LHCN-M2 (cell line): ENCODE data around the gene NUTM1. TPM values are rescaled to one million over a fixed set of nuclear protein-coding genes. Genes with fewer than 3 reads are reported as not detected.
"Not testable (repeated sequence)": the region's sequence is repeated elsewhere in the genome, so short reads cannot be mapped to it uniquely, and the experiment has no call there.

Experiments
- DNase-seq: peaks from one replicate; pipeline ENCODE4 v3.0.0-alpha.2; 2012; ENCODE audit warnings: low read depth
- total RNA-seq: library from RNA; depleted of rRNA; stranded (reverse); fragments of >200 nt; gene quantifications from 2 replicates; pipeline ENCODE4 v1.2.3, GENCODE V29; 2014

NUTM1 gene
- total RNA-seq, 1 experiment from 2014 or later: not detected

DNA sequence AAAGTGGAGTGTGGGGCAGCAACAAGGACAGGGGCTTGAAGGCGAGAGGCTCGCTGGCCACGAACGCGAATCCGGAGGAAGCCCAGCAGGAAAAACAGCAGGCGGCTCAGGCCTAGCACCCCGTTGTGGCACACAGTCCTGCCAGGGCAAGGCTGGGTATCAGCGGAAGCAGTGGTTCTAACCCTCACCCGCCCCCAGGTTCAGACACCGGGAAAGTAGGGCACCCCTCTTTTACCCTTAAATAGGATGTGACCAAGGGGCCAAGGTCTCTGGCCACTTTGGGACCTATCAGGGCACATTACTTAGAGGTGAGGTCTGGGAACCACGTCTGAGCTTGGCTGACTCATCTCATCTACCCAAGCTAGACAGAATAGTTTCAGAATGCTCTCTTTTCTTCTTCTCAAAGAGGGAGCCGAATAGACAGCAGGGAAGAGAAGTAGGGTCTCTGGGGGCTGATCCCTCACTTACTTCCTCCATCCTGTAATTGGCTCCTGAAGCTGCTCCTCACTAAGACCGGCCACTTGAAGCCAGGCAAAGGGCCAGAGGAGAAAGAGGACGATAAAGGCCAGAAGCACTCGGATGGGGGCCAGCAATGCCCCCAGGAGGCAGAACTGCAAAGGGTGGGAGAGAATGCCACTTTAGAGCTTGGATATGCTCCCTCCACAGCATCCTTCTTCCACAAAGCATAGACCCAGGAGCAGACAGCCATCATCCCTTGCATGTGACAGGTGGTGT lies 22.1 kb downstream of the NUTM1 start:
- no peak for DNase-seq

DNA sequence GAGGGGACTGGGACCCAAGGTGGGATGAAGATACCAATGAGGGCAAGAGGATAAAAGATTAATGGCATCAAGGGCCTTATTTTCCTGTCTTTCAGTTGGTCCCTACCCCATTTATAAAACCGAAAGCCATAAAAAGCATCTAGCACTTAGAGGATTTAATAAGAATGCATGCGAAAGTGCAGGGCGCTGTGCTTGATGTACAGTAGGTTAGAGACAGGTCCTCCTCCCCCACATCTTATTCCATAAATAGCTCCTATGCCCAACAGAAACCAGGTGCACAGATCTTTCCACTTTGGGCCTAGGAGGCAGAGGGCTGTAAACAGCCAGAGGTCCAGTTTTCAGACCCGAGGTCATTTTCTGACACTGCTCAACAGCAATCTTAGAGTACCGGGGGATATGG lies 22.7 kb downstream of the NUTM1 start:
- no peak for DNase-seq

DNA sequence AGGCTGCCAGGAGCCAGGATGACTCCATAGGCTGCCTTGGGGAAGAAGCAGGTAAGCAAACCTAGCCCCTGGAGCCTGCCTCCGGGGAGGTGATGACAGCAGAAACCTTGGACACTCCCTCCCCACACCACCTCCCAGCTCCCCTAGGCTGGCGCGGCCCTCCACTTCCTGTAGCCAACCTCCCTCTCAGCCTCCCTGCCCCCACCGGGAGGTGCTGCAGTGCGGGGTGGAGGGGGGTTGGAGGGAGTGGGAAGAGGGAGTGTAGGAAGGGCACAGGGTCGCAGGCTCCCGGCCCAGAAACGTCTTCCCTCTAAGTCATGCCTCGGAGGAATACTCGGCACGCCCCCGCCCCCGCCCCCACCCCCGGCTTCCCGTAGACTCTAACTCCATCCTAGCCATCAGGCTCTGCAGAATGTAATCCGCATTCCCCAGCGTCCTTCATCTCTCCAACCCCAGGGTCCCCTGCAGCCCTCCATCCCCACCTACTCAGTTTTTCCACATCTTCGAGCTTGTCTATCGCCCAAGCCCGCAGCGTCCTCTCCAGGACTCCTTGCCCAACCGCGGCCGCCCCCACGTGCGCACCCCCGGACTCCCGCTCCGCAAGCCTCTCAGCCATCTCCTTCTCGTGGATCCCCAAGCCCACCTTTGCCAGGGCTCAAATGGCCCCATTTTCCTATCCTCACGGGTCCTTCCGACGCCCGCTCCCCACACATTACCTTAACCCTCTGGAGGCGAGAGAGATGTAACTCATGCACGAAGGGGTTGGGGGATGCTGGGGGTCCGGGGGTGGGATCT lies 23.4 kb downstream of the NUTM1 start:
- peak; percentile 34 for DNase-seq

DNA sequence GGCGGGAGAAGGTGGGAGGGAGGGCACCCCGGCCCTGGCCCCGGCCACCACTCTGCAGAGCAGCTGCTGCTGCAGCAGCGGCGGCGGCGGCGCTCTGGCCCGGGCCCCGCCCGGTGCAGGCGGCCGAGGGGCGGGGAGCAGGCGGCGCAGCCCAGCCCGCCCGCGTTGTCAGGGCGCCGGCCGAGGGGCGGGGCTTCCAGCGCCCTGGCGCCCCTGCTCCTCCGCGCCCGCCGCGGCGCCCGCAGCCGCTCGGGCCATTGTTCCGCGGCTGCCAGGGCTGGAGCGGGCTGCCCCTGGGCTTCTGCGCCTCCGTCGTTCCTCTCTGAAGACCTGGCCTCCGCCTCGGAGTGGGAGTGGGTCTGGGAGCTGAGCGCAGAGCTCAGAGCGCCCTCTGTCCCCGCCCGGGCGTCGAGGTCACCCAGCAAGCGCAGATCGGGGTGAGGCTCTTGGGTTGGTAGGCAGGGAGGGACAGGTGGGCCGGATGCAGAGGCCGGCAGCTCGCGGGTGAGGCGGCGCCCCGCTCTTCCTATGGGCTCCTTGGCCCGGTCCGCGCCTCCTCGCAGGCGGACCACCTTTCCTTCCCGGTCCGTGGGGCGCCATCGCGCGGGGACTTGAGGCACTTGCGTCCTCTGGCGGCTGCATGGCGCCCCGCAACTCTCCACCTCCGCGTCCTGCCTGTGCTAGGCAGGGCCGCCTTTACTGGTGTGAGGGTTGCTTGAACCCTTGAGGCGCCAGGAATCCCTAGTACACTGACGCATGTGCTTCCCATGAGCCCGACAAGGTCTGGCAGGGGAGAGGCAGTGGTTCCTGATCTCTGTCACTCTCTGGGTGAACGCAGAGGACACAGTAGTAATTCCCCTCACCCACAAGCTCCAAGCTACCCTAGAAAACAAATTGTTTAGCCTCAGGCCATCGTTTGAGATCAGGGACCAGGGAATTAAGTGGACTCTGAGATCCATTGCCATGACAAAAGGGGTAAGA lies 24.3 kb downstream of the NUTM1 start, which contains the start of gene LPCAT4:
Gene LPCAT4 (minus strand): TSS at position 96 of the 981 bp plus-strand sequence. CDS start 96 bp downstream, outside the sequence.
- peak; percentile 88 for DNase-seq

DNA sequence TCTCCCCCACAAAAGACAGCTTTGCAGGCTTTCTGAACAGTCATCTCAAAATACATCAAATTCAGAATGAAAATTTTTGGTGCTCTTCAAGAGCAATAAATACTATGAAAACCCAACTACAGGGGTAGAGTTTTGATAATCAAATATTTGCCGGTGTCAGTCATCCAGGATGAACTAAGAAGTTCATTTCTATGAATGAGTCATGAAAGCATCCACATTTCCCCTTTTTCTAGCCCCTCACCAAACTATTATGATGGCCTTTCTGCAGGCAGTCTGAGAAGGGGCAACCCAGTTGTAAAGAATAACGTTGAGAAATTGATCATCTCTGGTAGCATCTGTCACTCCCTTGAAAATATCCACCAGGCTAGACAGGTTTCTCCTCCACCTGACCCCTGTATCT lies 27.0 kb downstream of the NUTM1 start:
- no peak for DNase-seq

DNA sequence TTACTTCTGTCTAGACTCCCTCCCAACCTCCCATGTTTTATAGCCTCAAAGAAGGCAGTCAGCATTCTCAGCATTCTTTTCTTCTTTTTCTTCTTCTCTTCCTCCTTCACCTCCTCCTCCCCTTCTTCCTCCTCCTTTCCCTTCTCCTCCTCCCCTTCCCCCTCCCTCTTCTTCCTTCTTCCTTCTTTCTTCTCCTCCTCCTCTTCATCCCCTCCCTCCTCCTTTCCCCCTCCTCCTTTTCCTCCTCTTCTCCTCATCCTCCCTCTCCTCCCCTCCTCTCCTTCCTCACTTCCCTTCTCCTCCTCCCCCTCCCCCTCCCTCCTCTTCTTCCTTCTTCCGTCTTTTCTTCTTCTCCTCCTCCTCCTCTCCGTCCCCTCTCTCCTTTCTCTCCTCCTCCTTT lies 27.5 kb downstream of the NUTM1 start:
- DNase-seq: no peak

DNA sequence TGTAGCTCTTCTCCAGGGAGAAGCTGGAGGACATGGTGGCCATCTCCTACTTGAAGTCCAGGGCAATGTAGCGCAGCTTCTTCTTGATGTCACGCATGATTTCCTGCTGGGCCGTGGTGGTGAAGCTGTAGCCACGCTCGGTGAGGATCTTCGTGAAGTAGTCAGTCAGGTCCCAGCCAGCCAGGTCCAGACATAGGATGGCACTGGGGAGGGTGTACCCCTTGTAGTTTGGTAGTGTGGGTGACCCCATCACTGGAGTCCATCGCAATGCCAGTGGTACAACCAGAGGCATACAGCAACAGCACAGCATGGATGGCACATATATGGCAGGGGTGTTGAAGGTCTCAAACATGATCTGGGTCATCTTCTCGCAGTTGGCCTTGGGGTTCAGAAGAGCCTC lies 30.8 kb downstream of the NUTM1 start:
- DNase-seq: no peak

DNA sequence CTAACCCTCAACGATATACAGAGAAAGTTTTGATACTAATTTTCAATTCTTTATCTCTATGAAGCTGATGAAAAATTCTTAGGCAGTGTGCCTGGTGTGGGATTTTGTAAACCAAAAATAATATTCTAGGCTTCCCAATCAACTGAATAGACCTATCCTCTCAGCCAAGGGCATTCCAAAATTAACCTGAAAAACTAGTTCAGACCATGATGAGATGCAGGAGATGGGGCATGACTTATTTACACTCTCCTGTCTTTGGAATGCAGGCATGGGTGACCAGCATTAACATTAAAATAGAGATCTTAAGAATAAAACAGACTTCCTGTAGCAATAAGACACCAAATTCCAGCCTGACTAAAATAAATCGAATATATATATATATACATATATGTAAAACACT lies 31.7 kb downstream of the NUTM1 start:
- no peak for DNase-seq

DNA sequence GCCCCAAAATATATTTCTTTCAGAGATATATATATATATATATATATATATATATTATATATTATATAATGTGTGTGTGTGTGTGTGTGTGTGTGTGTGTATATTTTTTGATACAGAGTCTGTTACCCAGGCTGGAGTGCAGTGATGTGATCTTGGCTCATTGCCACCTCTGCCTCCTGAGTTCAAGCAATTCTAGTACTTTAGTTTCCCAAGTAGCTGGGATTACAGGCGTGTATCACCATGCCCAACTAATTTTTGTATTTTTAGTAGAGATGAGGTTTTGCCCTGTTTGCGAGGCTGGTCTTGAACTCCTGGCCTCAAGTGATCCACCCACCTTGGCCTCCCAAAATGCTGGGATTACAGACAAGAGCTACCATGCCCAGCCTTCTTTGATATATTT lies 32.4 kb downstream of the NUTM1 start:
- not testable (repeated sequence) for DNase-seq

DNA sequence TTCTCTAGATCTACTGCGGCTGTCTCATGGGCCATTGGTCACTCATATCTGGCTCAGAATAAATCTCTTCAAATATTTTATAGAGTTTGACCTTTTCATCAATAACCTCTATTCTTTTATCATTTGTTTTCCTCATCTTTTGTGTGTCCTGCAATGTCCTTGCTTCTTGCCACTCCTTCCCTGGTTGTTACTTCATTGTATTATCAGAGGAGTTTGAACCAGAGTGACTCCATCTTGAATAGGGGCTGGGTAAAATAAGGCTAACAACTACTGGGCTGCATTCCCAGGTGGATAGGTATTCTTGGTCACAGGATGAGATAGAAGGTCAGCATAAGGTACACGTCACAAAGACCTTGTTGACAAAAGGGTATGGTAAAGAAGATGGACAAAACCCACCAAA lies 33.7 kb downstream of the NUTM1 start:
- no peak for DNase-seq

DNA sequence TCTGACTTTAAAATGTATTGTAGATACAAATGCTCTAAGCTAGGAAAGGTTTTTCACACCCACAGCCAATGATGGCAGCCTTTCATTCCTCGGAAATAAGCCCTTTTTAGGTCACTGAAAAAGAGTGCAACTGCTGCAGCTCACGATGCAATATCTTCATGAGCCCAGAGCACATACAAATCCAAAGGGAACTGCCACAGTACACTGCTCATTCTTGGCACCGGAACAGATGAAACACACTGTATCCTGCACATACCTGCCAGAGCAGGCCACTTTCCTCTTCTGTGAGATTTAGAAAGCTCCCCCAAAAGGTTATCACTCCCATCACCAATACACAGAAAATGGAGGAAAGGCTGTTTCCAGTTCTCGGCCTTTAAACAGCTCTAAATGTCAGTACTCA lies 37.4 kb downstream of the NUTM1 start:
- DNase-seq: not testable (repeated sequence)

DNA sequence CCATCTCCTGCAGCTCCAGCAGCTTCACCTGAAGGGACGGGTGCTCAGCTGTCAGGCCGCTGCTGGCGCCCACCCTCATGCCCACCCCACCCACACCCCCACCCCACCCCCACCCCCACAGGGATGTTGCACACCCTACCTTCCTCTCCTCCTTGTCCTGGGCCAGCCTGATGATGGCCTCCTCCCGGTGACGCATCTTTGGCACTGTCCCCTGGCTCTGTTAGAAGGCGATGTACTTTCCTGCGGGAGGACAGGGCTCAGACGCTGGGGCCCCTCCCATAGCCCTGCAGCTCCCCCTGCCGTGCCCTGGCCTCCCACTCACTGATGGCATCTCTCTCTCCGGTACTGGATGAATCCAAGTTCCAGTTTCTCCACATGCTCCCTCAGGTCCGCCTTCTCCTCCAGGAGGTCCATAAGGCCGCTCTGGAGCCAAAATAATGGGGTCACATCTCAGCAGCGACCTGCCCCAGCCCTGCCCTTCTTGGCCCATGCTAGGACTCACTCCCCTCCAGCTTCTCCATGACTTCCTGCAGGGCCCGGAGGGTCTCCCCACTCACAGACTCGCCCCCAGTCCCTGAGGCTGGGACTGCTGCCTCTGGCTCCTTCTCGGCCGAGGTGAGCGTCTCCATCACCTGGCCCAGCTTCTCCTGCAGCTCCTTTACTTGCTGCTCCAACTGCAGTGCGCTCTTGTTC lies 38.9 kb downstream of the NUTM1 start:
- not testable (repeated sequence) for DNase-seq

DNA sequence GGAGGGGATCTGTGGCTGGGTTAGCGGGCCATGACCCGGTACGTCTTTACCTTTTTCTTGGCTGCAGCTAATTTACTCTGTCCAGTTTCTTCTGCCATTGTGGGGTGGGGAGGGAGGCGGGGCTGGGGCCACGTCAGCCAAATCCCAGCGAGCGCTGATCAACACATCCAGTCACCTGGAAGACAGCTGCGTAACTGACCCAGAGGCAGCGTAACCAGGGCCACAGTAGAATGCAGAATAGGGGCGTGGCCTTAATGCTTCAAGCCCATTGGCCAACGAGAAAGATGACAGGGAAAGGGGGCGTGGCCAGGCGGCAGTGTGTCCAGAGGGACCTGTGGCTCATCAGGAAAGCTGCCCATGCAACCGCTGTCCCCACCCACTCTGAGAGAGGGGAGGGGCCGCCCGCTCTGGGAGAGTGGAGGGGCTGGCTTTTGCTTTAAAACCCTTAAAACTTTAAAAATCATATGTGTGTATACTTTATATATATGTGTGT lies 46.5 kb downstream of the NUTM1 start:
- not testable (repeated sequence) for DNase-seq

DNA sequence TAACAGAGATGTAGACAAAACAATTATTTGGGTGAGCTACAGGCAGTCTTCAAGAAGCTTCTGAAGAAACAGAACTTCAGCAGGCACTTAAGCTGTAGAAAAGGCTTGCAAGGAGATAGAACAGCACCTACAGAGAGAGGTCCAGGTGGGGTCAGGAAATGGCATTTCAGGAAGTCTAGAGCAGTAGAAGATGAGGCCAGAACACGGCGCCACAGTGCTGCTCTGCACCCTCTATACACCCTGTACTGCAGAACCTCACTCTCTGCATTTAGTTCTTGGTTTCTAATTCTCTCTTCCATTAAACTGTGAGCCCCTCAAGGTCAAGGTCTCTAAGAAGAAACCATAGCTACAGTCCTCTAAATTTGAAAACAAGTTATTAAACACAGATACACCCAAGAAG lies 49.9 kb downstream of the NUTM1 start:
- DNase-seq: not testable (repeated sequence)

DNA sequence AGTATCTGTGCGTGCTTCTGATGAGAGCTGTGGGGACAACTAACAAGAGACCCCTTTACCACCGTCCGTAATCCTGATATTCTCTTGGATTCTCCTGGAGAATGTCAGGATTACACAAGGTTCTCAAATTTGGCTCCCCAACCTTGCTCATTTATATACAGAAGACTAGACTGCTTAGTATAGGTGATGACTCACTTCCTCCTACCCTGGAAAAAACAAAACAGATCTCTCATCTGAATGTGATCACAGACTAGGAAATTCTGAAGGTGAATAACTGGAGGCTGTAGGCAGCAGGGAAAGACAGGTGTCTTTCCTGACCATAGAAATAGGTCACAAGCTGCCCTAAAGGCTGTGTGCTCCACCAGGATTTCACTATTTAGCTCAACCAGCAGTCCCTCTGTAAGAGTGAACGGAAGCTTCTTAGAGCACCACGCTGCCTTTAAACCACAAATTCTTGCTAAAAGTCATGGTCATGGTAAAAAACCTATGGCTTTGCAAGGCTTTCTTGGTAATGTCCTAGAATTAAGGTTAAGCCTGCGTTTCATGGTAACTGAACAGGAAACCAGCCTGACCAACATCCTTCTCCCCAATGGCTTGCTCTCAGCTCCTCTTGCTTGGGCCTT lies 54.6 kb downstream of the NUTM1 start:
- DNase-seq: not testable (repeated sequence)

DNA sequence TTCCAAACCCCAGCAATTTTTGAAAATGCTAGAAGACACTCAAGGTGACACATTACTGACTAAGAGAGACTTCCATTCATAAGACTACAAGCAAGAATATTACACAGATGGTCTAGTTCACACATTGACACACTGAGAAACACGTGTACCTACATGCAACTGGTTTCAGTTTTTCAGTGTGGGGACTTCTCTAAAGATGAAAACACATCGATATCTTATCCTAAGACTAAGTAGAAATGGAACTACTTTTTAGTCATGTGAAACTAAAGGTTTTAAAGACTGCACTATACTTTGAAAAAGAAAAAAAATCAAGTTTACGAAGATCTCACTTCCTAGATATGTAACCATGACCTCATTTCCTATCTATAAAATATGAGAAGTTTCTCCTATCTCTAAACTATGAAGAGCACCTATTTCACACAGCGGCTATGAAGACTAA lies 60.1 kb downstream of the NUTM1 start:
- not testable (repeated sequence) for DNase-seq

DNA sequence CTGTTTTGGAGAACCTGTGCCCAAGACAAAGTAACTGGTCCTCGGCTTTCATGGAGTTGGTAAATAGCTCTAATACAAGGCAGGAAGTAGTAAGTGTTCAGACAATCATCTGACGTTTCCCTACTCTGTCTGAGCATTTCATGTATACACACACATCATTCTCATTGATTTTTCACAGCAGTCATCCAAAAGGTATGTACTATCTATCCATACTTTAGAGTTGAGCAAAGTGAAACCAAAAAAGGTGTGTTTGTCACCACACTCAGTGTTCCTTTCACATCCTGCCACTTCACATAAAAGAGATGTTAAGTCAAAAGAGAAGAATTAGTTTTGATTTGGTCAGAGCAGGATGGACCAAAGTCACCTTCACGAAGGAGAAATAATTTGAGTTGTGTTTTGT lies 60.8 kb downstream of the NUTM1 start:
- DNase-seq: not testable (repeated sequence)
